Smooth muscle cell (in vitro differentiated cells): ENCODE measurements around the gene STEAP1B. TPM values are rescaled to one million over a fixed set of nuclear protein-coding genes. Genes with fewer than 3 reads are reported as not detected.
"Not testable (repeated sequence)": the region's sequence is repeated elsewhere in the genome, so short reads cannot be mapped to it uniquely, and the experiment has no call there.

Source experiments
- DNase-seq: peaks from one replicate; lab custom pipeline; 2025; ENCODE audit not compliant: unreplicated experiment; lab: John Stamatoyannopoulos, UW
- H2AFZ ChIP-seq: fragments of 200-600 bp; sonication (generic); 2 replicates; pipeline ENCODE4 v1.6.0; 2016; ENCODE audit warnings: antibody characterized with exemption, low read depth, mild to moderate bottlenecking
- H3F3A ChIP-seq: fragments of 200-600 bp; sonication (generic); 2 replicates; pipeline ENCODE4 v1.6.0; 2017; ENCODE audit warnings: antibody characterized with exemption, low read depth
- H3K27ac ChIP-seq: fragments of 200-600 bp; sonication (generic); 2 replicates; pipeline ENCODE4 v1.5.1; 2016; ENCODE audit warnings: low read depth, mild to moderate bottlenecking
- H3K27me3 ChIP-seq: fragments of 200-600 bp; sonication (generic); 2 replicates; pipeline ENCODE4 v1.6.1; 2016; ENCODE audit warnings: low read depth, mild to moderate bottlenecking
- H3K36me3 ChIP-seq: fragments of 200-600 bp; sonication (generic); 2 replicates; pipeline ENCODE4 v1.5.1; 2016; ENCODE audit warnings: low read depth
- H3K4me1 ChIP-seq: fragments of 200-600 bp; sonication (generic); 2 replicates; pipeline ENCODE4 v1.5.1; 2016; ENCODE audit warnings: low read depth
- H3K4me2 ChIP-seq: fragments of 200-600 bp; sonication (generic); 2 replicates; pipeline ENCODE4 v1.6.0; 2016; ENCODE audit warnings: mild to moderate bottlenecking
- H3K4me3 ChIP-seq: fragments of 200-600 bp; sonication (generic); 2 replicates; pipeline ENCODE4 v1.5.1; 2016; ENCODE audit warnings: mild to moderate bottlenecking
- H3K79me2 ChIP-seq: fragments of 200-600 bp; sonication (generic); 2 replicates; pipeline ENCODE4 v1.6.0; 2016; ENCODE audit warnings: low read depth, mild to moderate bottlenecking
- H3K9ac ChIP-seq: fragments of 200-600 bp; sonication (generic); 2 replicates; pipeline ENCODE4 v1.6.0; 2016; ENCODE audit warnings: low read depth
- H3K9me3 ChIP-seq: fragments of 200-600 bp; sonication (generic); replicated peaks from 2 replicates; pipeline ENCODE4 v1.5.1; 2016; ENCODE audit warnings: low read depth
- H4K20me1 ChIP-seq: fragments of 200-600 bp; sonication (generic); 2 replicates; pipeline ENCODE4 v1.6.0; 2016; ENCODE audit warnings: low read depth
- WGBS: methylation state at CpG from one replicate; pipeline ENCODE4 v1.1.7; 2016; ENCODE audit warnings: low lambda C conversion rate; 5-methylcytosine and 5-hydroxymethylcytosine counted together
- polyA plus RNA-seq: library from polyadenylated mRNA; unstranded; fragments of >200 nt; fragmentation: Nextera tagmentation; extraction: Ambion mirVana; gene quantifications from 2 replicates; pipeline ENCODE4 v1.2.1, GENCODE V29; 2016
- total RNA-seq: library from RNA; depleted of rRNA; stranded (reverse); fragments of >200 nt; gene quantifications from 2 replicates; pipeline ENCODE4 v1.2.3, GENCODE V29; 2014
- TF ChIP-seq, protein P1 (sequence below): fragments of 200-600 bp; sonication (generic); IDR thresholded peaks from 2 replicates; pipeline ENCODE4 v1.5.1; 2017; ENCODE audit warnings: borderline replicate concordance, mild to moderate bottlenecking, antibody characterized with exemption; ENCODE audit not compliant: insufficient read depth, poor library complexity, severe bottlenecking

The STEAP1B gene
- total and polyA plus RNA-seq, 2 experiments from 2014 or later, result 0.40 TPM; not detected in 1

DNA sequence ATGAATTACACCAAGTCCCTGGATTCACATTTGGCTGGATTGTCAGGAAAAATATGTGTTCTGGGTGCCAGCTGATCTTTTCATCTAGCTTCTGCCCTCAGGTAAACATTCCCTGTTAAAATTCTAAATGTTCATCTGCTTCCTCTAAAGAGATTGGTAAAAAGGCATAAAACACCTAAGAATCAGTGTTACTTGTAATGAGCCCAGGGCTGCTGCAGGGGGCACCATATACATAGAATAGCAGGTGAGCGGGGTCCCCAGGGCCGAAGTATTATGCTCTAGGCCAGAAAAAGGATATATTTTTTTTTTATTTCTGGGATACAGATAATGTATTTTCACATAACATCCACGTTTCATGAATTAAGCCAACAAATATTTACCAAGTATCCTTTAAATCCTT, 4.5 kb upstream of the STEAP1B start:
- TF ChIP-seq, protein P1, sequence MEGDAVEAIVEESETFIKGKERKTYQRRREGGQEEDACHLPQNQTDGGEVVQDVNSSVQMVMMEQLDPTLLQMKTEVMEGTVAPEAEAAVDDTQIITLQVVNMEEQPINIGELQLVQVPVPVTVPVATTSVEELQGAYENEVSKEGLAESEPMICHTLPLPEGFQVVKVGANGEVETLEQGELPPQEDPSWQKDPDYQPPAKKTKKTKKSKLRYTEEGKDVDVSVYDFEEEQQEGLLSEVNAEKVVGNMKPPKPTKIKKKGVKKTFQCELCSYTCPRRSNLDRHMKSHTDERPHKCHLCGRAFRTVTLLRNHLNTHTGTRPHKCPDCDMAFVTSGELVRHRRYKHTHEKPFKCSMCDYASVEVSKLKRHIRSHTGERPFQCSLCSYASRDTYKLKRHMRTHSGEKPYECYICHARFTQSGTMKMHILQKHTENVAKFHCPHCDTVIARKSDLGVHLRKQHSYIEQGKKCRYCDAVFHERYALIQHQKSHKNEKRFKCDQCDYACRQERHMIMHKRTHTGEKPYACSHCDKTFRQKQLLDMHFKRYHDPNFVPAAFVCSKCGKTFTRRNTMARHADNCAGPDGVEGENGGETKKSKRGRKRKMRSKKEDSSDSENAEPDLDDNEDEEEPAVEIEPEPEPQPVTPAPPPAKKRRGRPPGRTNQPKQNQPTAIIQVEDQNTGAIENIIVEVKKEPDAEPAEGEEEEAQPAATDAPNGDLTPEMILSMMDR, result peak; percentile 39
- not testable (repeated sequence) for H3K36me3 ChIP-seq

GRCh38 chr7:22502104-22502503, 2.1 kb upstream of the STEAP1B start:
- not testable (repeated sequence) for H3K27ac ChIP-seq, H3K4me1 ChIP-seq, H3K4me3 ChIP-seq, H4K20me1 ChIP-seq, H3F3A ChIP-seq, DNase-seq, H3K27me3 ChIP-seq, H3K4me2 ChIP-seq, H2AFZ ChIP-seq, H3K79me2 ChIP-seq, H3K9ac ChIP-seq, H3K9me3 ChIP-seq, H3K36me3 ChIP-seq
- WGBS, result 44% methylated on average over 5 of the region's 5 CpGs

More for the DNA sequence above, 4.5 kb upstream of the STEAP1B start:
- H3K4me2 ChIP-seq, H3K9me3 ChIP-seq, H3K4me3 ChIP-seq, H2AFZ ChIP-seq, H4K20me1 ChIP-seq, H3K9ac ChIP-seq, H3F3A ChIP-seq, H3K27ac ChIP-seq, H3K27me3 ChIP-seq, DNase-seq, H3K79me2 ChIP-seq, H3K4me1 ChIP-seq: not testable (repeated sequence)
- WGBS, result 36% methylated on average over 3 of the region's 3 CpGs

DNA sequence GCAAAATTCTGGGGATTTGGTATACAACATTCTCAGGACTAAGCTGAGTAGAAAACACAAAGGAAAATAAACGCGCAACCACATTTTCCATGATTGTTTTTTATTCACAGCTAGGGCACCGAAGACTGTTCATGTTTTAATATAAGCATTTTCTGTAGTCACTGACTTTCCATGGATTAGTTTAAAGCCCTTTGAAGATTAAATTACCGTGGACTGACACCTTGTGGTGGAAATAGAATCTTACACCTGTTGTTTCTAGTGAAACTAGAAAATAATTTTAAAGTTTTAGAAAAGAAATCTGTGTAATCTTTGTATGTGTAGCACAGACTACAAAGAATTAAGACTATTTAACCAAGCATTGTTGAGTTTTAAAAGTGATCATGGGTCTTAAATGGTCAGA, 1.3 kb upstream of the STEAP1B start:
- H3K9ac ChIP-seq, H3K4me2 ChIP-seq, DNase-seq, H3K27ac ChIP-seq, H3K4me3 ChIP-seq, H3K4me1 ChIP-seq, H4K20me1 ChIP-seq, H2AFZ ChIP-seq, H3K9me3 ChIP-seq, H3K79me2 ChIP-seq, H3F3A ChIP-seq, H3K36me3 ChIP-seq, H3K27me3 ChIP-seq: not testable (repeated sequence)
- TF ChIP-seq, protein P1, result peak; percentile 40
- WGBS, result 25% methylated on average over 4 of the region's 4 CpGs

DNA sequence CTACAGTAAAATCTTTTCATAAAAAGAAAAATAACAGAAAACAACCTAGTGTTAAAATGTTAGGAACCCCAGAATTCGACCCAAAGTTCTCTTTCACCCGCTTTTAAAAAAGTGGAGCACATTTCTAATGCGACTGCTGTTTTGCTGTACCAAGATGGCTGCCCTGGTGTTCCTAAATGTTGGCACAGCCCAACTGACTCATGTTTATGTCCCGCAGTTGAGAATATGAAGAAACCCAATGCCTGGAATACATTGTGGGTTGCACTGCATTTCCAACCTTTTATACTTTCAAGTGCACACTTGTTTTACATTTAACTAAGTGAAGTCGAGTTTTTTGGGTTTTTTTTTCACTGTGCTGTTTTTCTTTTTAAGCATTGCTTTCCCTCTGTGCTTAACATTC, 944 bp downstream of the STEAP1B start:
- Histone ChIP-seq H3K27me3 (no peaks in the 10 kb centered on the region), H3K4me2 (no peak overlapping the region), H3K4me3 (no peak overlapping the region), H4K20me1 (no peaks in the 10 kb centered on the region), H3K9me3 (no peaks in the 10 kb centered on the region), H3K9ac (no peak overlapping the region), H3F3A (no peaks in the 10 kb centered on the region), H3K36me3 (no peaks in the 10 kb centered on the region), H3K27ac (no peak overlapping the region), H2AFZ (no peak overlapping the region), H3K79me2 (no peaks in the 10 kb centered on the region), H3K4me1 (no peaks in the 10 kb centered on the region)
- TF ChIP-seq, protein P1, result no peak
- 92% methylated on average over 5 of the region's 5 CpGs for WGBS
- DNase-seq, result no peak

GRCh38 chr7:22496912-22497311, 3.1 kb downstream of the STEAP1B start:
- 50% methylated on average over 2 of the region's 2 CpGs for WGBS
- not testable (repeated sequence) for H3K79me2 ChIP-seq, H4K20me1 ChIP-seq, H3K27ac ChIP-seq, H3K27me3 ChIP-seq, H3F3A ChIP-seq, H3K4me3 ChIP-seq, H3K4me2 ChIP-seq, H3K36me3 ChIP-seq, H3K9ac ChIP-seq, H3K4me1 ChIP-seq, H3K9me3 ChIP-seq, DNase-seq, H2AFZ ChIP-seq

DNA sequence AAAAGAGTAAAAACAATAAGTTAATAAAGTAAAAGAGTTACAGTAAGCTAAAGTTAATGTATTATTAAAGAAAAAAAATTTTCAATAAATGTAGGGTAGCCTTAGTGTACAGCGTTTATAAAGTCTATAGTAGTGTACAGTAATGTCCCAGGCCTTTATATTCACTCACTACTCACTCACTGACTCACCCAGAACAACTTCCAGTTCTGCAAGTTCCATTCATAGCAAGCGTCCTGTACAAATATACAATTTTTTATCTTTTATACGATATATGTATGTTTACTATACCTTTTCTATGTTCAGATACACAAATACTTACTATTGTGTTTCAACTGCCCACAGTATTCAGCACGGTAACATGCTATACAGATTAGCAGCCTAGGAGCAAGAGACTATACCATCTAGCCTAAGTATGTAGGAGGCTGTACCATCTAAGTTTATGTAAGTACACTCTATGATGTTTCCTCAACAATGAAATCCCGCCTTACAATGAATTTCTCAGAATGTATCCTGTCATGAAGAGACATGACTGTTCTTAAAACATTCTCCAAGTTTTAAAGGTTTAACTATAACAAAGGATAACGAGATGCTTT, 3.6 kb downstream of the STEAP1B start:
- H3K79me2 ChIP-seq, H3K4me2 ChIP-seq, H4K20me1 ChIP-seq, H3K4me1 ChIP-seq, H3F3A ChIP-seq, H3K9ac ChIP-seq, H3K9me3 ChIP-seq, H3K27me3 ChIP-seq, DNase-seq, H2AFZ ChIP-seq, H3K4me3 ChIP-seq, H3K27ac ChIP-seq, H3K36me3 ChIP-seq: not testable (repeated sequence)
- 94% methylated on average over 6 of the region's 6 CpGs for WGBS
